Embryonic facial prominence (tissue), 1 donor: ENCODE results near the gene GPRC5A.
"Not testable (repeated sequence)": the region's sequence is repeated elsewhere in the genome, so short reads cannot be mapped to it uniquely, and the experiment has no call there.

ENCODE experiments used
- DNase-seq: peaks from one replicate; pipeline ENCODE4 v3.0.0-alpha.2; 2016; ENCODE audit errors: extremely low spot score

Gene GPRC5A, protein sequence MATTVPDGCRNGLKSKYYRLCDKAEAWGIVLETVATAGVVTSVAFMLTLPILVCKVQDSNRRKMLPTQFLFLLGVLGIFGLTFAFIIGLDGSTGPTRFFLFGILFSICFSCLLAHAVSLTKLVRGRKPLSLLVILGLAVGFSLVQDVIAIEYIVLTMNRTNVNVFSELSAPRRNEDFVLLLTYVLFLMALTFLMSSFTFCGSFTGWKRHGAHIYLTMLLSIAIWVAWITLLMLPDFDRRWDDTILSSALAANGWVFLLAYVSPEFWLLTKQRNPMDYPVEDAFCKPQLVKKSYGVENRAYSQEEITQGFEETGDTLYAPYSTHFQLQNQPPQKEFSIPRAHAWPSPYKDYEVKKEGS

DNA sequence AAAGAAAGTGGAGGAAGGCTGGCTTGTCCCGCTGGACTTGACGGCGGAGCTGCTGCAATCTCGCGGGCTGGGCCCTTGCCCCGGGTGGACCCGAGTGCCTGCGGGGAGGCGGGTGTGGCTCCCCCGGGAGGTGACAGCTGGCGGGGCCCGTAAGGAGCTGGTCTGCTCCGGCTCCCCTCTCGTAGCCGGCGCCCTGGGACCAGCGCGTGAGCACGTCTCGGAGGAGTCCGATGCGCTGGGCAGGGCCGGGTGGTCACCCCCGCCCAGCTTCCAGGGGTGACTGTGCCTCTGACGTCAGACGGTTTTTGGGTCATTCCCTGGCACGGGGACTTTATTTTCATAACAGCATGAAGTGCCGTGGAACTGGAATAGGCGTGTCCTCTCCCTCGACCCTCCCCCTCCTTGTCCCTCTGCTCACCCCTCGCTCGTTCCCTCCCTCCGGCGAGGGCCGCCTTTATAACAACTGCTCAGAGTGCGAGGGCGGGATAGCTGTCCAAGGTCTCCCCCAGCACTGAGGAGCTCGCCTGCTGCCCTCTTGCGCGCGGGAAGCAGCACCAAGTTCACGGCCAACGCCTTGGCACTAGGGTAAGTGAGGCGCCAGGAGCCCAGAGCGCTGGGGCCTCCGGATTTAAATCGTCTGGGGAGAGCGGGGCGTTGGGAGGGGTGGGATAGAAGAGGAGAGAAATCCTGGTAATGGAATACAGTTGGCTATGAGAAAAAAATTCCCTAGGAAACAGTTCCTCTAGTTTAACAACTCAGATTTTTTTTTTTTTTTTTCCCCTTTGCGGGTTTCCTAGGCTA lies at the start of gene GPRC5A:
TSS of gene GPRC5A (plus strand) at position 483 of the 801 bp plus-strand sequence. CDS start 16,688 bp downstream, outside the sequence.
- DNase-seq, result peak; percentile 67

GRCh38 chr12:12845794-12846243 lies 45.5 kb upstream of the GPRC5A start:
- DNase-seq, result no peak

GRCh38 chr12:12846780-12847179 lies 44.6 kb upstream of the GPRC5A start:
- not testable (repeated sequence) for DNase-seq

GRCh38 chr12:12853435-12853834 lies 37.9 kb upstream of the GPRC5A start:
- no peak for DNase-seq

GRCh38 chr12:12859690-12860089 lies 31.7 kb upstream of the GPRC5A start:
- DNase-seq, result no peak

GRCh38 chr12:12864243-12864642 lies 27.1 kb upstream of the GPRC5A start:
- no peak for DNase-seq

DNA sequence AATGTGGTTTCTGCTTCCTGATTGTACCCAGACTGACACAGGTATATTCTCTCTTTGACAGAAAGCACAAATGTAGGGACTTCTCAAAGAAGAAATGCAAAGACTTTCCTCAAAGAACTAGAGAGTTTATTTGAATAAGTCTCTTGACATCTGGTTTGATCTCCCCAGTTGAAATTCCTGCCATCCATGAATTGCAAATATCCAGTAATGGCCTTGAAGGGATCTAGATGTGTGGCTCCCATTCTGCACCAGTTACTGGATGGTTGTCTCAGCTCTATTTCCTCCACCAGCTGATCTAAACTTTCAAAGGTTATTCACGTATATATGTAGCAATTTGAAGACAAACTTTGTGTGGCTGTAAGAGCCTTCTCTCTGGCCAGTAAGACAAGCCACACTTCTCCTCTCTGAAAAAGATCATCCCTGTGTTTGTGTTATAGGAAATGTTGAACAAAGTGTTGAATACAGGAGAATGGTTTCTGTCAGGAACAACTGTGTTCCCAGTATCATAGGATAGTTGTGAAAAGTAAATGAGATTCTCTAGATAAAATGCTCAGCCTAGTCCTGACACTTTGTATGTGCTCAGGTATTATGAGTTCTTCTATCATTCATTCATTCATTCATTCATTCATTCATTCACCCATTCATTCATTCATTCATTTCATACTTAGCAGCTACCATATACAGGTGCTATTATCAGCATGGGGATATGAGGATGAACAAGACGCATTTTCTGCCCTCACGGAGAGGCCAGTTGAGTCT lies 22.7 kb upstream of the GPRC5A start:
- DNase-seq, result no peak

- no peak for DNase-seq
These were observed 20.9 kb upstream of the GPRC5A start for GRCh38 chr12:12870465-12870864.

- no peak for DNase-seq
These were observed 19.7 kb upstream of the GPRC5A start for GRCh38 chr12:12871587-12872138.

- no peak for DNase-seq
These were observed 19.0 kb upstream of the GPRC5A start for GRCh38 chr12:12872139-12872933.

- no peak for DNase-seq
These were observed 18.5 kb upstream of the GPRC5A start for GRCh38 chr12:12872934-12873275.

GRCh38 chr12:12874029-12874428 lies 17.3 kb upstream of the GPRC5A start:
- DNase-seq, result no peak

DNA sequence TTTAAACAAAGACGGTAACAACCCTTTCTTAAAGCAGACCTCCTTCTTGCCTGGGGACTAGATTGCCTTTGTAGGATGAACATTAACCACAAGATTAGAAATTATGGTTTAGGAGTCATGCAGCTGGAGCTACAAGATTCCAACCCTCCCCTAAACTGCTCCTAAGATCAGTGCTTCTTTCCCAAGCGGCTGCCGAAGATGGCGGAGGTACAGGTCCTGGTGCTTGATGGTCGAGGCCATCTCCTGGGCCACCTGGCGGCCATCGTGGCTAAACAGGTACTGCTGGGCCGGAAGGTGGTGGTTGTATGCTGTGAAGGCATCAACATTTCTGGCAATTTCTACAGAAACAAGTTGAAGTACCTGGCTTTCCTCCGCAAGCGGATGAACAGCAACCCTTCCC lies 16.1 kb upstream of the GPRC5A start:
- not testable (repeated sequence) for DNase-seq

GRCh38 chr12:12877153-12877768 lies 14.1 kb upstream of the GPRC5A start:
- no peak for DNase-seq

GRCh38 chr12:12877781-12878455 lies 13.4 kb upstream of the GPRC5A start:
- no peak for DNase-seq

DNA sequence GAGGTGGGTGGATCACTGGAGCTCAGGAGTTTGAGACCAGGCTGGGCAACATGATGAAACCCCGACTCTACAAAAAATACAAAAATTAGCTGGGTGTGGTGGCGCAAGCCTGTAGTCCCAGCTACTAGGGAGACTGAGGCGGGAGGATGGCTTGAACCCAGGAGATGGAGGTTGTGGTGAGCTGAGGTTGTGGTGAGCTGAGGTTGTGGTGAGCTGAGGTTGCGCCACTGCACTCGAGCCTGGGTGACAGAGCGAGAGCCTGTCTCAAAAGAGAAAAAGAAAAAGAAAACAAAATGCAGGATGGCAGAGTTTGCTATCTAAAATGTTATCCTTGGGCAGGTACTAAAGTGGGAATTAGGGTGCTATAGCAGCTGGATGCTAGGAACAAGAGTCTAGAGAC lies 10.8 kb upstream of the GPRC5A start:
- DNase-seq, result no peak

GRCh38 chr12:12881151-12881909 lies 10.0 kb upstream of the GPRC5A start:
- DNase-seq, result no peak

- DNase-seq, result no peak
These were observed 9.1 kb upstream of the GPRC5A start for GRCh38 chr12:12882288-12882687.

- no peak for DNase-seq
These were observed 7.9 kb upstream of the GPRC5A start for GRCh38 chr12:12883369-12884001.
